ENCODE data around the gene CCL18. TPM values are rescaled to one million over a fixed set of nuclear protein-coding genes. Genes with fewer than 3 reads are reported as not detected.

The CCL18 gene
- total and polyA plus RNA-seq, 7 donors: 1.4 to 52.7 (median 2.8) TPM; not detected in 1

DNA sequence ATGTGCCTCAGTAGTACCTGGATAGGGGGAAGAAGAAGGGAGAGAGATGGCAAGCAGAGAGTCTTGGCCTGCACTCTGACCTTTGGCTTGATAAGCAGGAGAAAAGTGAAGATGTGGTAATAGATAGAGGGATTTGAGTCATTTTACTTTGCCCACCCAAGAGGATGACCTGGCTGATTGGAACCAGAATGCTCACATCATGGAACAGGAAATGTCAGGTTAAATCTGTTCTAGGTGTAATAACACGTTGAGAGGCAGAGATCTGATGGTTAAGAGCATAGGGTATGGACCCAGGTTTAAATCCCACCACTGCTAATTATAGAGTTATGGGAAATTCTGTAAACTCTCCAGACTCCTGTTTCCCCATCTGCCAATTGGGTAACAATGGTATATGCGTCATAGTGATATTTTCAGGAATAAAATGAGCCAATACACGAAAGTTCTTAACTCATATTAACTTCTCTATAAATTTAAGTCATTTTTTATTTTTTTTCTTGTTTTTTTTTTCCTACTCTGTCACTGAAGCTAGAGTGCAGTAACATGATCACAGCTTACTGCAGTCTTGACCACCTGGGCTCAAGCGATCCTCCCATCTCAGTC lies 8.1 kb upstream of the CCL18 start:
- no peaks in the 10 kb centered on the region for H3K9me3 ChIP-seq
- no peaks in the 10 kb centered on the region for H3K27me3 ChIP-seq
- TF ChIP-seq CTCF (IDR thresholded peaks at IDR 0.05) (no peak), EP300 (IDR thresholded peaks at IDR 0.05) (no peak), POLR2A (IDR thresholded peaks at IDR 0.05) (no peak), POLR2AphosphoS5 (IDR thresholded peaks at IDR 0.05) (no peak)
- no peak for DNase-seq
- H3K4me3 ChIP-seq: no peak overlapping the region
- 81 to 93% methylated on average over 4 of the region's 4 CpGs for WGBS, 2 donors
- H3K36me3 ChIP-seq: no peaks in the 10 kb centered on the region
- no peak overlapping the region for H3K27ac ChIP-seq
- no peaks in the 10 kb centered on the region for H3K4me1 ChIP-seq
- intact Hi-C loops (cut with DNase I): no loop called here

- Histone ChIP-seq H3K4me1 (no peaks in the 10 kb centered on the region), H3K4me3 (no peak overlapping the region), H3K36me3 (no peaks in the 10 kb centered on the region), H3K9me3 (no peaks in the 10 kb centered on the region), H3K27me3 (no peaks in the 10 kb centered on the region), H3K27ac (no peak overlapping the region)
- TF ChIP-seq EP300 (IDR thresholded peaks at IDR 0.05) (no peak), POLR2A (IDR thresholded peaks at IDR 0.05) (no peak), CTCF (IDR thresholded peaks at IDR 0.05) (no peak), POLR2AphosphoS5 (IDR thresholded peaks at IDR 0.05) (no peak)
- intact Hi-C loops (cut with DNase I): no loop called here
- no peak for DNase-seq
These were observed 6.2 kb upstream of the CCL18 start for GRCh38 chr17:36057911-36058310.

DNA sequence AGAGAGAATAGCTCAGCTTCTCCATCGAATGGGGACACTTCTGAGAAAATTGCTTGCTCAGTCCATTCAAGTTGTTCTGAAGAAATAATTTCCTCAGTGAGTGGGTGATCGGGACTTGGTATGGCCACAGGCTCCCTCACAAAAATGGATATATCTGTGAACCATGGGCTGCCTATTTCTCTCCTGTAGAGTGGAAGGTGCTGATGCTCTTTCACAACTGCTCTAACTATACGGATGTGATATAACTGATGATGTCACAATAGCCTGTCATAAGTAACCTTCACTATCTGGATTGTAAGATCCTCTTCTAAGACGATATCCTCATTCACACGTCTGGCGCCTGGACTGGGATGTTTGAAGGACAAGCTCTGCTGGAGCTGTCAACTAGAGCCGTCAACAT lies 4.7 kb upstream of the CCL18 start:
- H3K4me3 ChIP-seq: no peak overlapping the region
- intact Hi-C loops (cut with DNase I): no loop called here
- no peaks in the 10 kb centered on the region for H3K9me3 ChIP-seq
- no peaks in the 10 kb centered on the region for H3K36me3 ChIP-seq
- H3K4me1 ChIP-seq: no peaks in the 10 kb centered on the region
- TF ChIP-seq EP300 (IDR thresholded peaks at IDR 0.05) (no peak), POLR2A (IDR thresholded peaks at IDR 0.05) (no peak), POLR2AphosphoS5 (IDR thresholded peaks at IDR 0.05) (no peak), CTCF (IDR thresholded peaks at IDR 0.05) (no peak)
- no peak for DNase-seq
- no peaks in the 10 kb centered on the region for H3K27me3 ChIP-seq
- WGBS, 2 donors: 93 to 97% methylated on average over 7 of the region's 7 CpGs
- no peak overlapping the region for H3K27ac ChIP-seq

GRCh38 chr17:36060816-36061215 lies 3.3 kb upstream of the CCL18 start:
- no peak for DNase-seq
- H3K9me3 ChIP-seq: no peaks in the 10 kb centered on the region
- TF ChIP-seq POLR2AphosphoS5 (IDR thresholded peaks at IDR 0.05): no peak
- TF ChIP-seq POLR2A (IDR thresholded peaks at IDR 0.05): no peak
- no peak for TF ChIP-seq EP300 (IDR thresholded peaks at IDR 0.05)
- TF ChIP-seq CTCF (IDR thresholded peaks at IDR 0.05): no peak
- no peaks in the 10 kb centered on the region for H3K4me1 ChIP-seq
- H3K4me3 ChIP-seq: no peak overlapping the region
- H3K27me3 ChIP-seq: no peaks in the 10 kb centered on the region
- intact Hi-C loops (cut with DNase I): no loop called here
- 88 to 97% methylated on average over 2 of the region's 2 CpGs for WGBS, 2 donors
- no peaks in the 10 kb centered on the region for H3K36me3 ChIP-seq
- H3K27ac ChIP-seq: no peak overlapping the region

GRCh38 chr17:36066365-36066985 lies 2.4 kb downstream of the CCL18 start:
- H3K36me3 ChIP-seq: no peaks in the 10 kb centered on the region
- no peak for DNase-seq
- H3K27ac ChIP-seq: no peak overlapping the region
- intact Hi-C loops (cut with DNase I): no loop called here
- TF ChIP-seq POLR2AphosphoS5 (IDR thresholded peaks at IDR 0.05) (no peak), CTCF (IDR thresholded peaks at IDR 0.05) (no peak), EP300 (IDR thresholded peaks at IDR 0.05) (no peak), POLR2A (IDR thresholded peaks at IDR 0.05) (no peak)
- no peaks in the 10 kb centered on the region for H3K27me3 ChIP-seq
- H3K4me1 ChIP-seq: no peaks in the 10 kb centered on the region
- no peak overlapping the region for H3K4me3 ChIP-seq
- no peaks in the 10 kb centered on the region for H3K9me3 ChIP-seq
- 80 to 87% methylated on average over 6 of the region's 6 CpGs for WGBS, 2 donors

All from sigmoid colon (tissue), 7 donors.